Measurements from ENCODE around the gene CDH4.

CDH4 gene

DNA sequence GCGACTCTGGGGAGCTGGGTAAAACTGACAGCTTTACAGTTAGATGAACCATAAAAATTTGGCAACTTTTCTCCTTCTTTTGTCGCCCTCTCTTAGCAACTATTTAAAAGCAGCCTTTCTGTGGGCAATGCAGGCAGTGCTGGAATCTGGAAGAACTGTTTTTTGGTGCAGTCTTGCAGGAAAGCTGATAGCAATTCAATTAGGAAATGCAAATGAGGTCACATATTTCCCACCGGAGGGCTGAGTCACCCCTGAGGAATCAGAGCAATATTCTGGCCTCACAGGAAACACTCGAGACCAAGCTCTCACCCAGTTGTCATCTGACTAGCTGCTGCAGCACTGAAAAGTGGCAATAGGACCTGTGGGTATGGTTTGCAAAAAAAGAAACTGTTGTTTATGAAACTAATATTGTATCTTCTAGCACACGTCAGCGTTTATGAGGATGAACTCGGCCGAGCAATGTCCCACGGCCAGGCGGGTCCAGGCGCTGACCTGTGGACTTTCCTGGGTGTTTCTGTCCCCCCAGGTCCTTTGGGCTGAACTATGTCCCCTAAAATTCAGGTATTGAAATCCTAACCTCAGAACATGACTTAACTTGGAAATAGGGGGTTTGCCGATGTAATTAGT is 501.4 kb downstream of the CDH4 start:
- no peaks in the 10 kb centered on the region for H3K36me3 ChIP-seq (ENCODE audit: control insufficient read depth, insufficient read depth, low read length)
- no peaks in the 10 kb centered on the region for H3K27me3 ChIP-seq (ENCODE audit: control insufficient read depth, insufficient read depth, low read length)
- no peak overlapping the region for H3K4me3 ChIP-seq (ENCODE audit: low read depth, low read length)
- no peak overlapping the region for H3K9ac ChIP-seq (ENCODE audit: low read length)
- H3K27ac ChIP-seq (ENCODE audit: low read depth, low read length) = peak overlapping the region; percentile 28; the same call in 1 of the 2 replicates
- peaks cover 3% of the 10 kb centered on the region; the same call in 1 of the 2 replicates for H3K9me3 ChIP-seq (ENCODE audit: control insufficient read depth, insufficient read depth, low read depth, low read length)
- H3K4me1 ChIP-seq (ENCODE audit: control insufficient read depth, insufficient read depth, low read length) = peaks cover 16% of the 10 kb centered on the region

DNA sequence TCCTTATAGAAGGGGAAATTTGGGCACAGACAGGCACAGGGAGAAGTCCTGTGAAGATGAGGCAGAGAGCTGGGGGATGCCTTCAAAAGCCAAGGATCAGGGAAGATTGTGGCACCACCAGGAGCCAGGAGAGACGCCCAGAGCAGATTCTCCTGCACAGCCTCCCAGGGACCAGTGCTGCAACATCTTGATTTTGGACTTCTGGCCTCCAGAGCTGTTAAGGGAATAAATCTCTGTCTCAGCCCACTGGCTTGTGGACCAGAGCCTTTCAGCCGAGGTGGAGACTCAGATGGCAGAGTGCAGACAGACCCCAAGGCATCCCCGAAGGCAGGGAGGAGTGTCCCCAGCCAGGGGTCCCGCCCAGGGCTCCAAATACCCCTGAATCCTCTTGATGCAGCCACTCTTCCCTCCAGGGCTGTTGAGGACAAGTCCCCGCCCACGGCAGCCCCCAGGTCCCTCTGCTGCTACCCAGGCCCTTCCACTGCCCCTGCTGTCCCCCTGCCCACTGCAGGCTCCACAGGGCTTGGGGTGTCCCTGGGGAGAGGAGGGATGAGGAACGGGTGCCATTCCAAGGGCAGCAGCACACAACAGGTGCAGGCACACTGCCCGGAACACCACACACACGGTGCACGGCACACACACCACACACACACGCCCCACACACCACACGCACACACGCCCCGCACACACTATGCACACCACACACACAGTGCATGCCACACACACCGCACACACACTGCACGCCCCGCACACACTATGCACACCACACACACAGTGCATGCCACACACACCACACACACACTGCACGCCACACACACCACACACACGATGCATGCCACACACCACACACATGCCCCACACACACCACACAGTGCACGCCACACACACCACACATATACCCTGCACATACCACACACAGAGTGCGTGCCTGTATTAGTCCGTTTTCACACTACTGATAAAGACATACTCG is 502.2 kb downstream of the CDH4 start:
- Histone ChIP-seq H3K4me3 (ENCODE audit: low read depth, low read length) (no peak overlapping the region), H3K27ac (ENCODE audit: low read depth, low read length) (peak overlapping the region; percentile 28; the same call in 1 of the 2 replicates), H3K4me1 (ENCODE audit: control insufficient read depth, insufficient read depth, low read length) (peaks cover 16% of the 10 kb centered on the region), H3K9me3 (ENCODE audit: control insufficient read depth, insufficient read depth, low read depth, low read length) (peaks cover 3% of the 10 kb centered on the region; the same call in 1 of the 2 replicates), H3K9ac (ENCODE audit: low read length) (no peak overlapping the region), H3K36me3 (ENCODE audit: control insufficient read depth, insufficient read depth, low read length) (no peaks in the 10 kb centered on the region), H3K27me3 (ENCODE audit: control insufficient read depth, insufficient read depth, low read length) (no peaks in the 10 kb centered on the region)

DNA sequence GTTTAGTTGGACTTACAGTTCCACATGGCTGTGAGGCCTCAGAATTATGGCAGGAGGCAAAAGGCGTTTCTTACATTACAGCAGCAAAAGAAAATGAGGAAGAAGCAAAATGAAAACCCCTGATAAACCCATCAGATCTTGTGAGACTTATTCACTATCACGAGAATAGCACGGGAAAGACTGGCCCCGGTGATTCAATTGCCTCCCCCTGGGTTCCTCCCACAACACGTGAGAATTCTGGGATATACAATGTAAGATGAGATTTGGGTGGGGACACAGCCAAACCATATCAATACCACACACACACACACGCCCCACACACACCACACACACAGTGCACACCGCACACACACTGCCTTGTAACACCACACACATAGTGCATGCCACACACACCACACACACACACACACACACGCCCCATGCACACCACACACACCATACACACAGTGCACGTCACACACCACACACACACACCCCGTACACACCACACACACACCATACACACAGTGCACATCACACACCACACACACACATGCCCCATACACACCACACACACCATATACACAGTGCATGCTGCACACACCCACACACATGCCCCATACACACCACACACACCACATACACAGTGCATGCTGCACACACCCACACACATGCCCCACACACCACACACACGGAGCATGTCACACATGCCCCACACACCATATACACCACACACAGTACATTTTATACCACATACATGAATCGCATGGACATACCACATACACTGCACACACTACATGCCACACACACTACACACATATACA is 503.1 kb downstream of the CDH4 start:
- Histone ChIP-seq H3K9ac (ENCODE audit: low read length) (no peak overlapping the region), H3K36me3 (ENCODE audit: control insufficient read depth, insufficient read depth, low read length) (no peaks in the 10 kb centered on the region), H3K27me3 (ENCODE audit: control insufficient read depth, insufficient read depth, low read length) (no peaks in the 10 kb centered on the region), H3K4me1 (ENCODE audit: control insufficient read depth, insufficient read depth, low read length) (peaks cover 16% of the 10 kb centered on the region), H3K4me3 (ENCODE audit: low read depth, low read length) (no peak overlapping the region), H3K9me3 (ENCODE audit: control insufficient read depth, insufficient read depth, low read depth, low read length) (peaks cover 3% of the 10 kb centered on the region; the same call in 1 of the 2 replicates), H3K27ac (ENCODE audit: low read depth, low read length) (no peak overlapping the region)

DNA sequence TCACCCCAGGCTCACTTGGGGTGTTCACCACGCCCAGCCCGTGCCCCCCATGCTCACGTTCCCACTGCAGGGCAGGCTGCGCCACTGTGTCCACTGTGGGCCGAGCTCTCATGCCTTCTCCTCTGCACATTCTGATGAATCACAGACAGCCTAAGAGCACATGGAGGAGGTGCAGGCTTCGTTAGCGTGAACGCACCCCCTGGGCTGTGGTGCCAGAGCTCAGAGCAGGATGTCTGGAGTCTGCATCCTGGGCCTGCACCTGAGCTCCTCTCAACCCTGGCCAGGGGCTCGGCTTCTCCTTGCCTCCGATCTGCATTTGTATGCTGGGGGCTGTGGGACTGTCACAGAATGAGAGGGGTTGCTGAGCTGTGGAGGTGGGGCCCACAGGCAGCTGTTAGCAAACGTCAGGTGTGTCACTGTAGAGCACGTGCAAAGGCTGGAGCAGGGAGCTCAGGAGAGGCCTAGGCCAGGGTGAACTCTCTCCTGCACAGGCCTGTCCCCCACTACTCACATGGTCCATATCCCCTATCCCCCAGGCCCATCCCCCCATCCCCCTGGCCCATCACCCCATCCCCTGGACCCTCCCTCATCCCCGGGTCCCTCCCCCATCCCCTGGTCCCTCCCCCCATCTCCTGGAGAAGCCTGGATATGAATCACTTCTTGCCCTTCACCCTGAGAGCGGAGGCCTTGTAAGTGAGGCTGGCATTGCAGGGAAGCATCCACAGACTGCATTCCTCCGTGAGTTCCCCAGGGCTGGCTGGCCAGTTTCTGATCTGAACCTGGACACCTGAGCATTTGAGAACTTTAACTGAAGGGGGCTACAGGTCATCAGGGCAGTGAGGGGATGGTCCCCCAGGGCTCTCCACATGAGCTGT is 504.1 kb downstream of the CDH4 start:
- Histone ChIP-seq H3K4me3 (ENCODE audit: low read depth, low read length) (no peak overlapping the region), H3K27me3 (ENCODE audit: control insufficient read depth, insufficient read depth, low read length) (no peaks in the 10 kb centered on the region), H3K27ac (ENCODE audit: low read depth, low read length) (no peak overlapping the region), H3K9me3 (ENCODE audit: control insufficient read depth, insufficient read depth, low read depth, low read length) (peaks cover 3% of the 10 kb centered on the region; the same call in 1 of the 2 replicates), H3K4me1 (ENCODE audit: control insufficient read depth, insufficient read depth, low read length) (peaks cover 16% of the 10 kb centered on the region), H3K9ac (ENCODE audit: low read length) (no peak overlapping the region), H3K36me3 (ENCODE audit: control insufficient read depth, insufficient read depth, low read length) (no peaks in the 10 kb centered on the region)

DNA sequence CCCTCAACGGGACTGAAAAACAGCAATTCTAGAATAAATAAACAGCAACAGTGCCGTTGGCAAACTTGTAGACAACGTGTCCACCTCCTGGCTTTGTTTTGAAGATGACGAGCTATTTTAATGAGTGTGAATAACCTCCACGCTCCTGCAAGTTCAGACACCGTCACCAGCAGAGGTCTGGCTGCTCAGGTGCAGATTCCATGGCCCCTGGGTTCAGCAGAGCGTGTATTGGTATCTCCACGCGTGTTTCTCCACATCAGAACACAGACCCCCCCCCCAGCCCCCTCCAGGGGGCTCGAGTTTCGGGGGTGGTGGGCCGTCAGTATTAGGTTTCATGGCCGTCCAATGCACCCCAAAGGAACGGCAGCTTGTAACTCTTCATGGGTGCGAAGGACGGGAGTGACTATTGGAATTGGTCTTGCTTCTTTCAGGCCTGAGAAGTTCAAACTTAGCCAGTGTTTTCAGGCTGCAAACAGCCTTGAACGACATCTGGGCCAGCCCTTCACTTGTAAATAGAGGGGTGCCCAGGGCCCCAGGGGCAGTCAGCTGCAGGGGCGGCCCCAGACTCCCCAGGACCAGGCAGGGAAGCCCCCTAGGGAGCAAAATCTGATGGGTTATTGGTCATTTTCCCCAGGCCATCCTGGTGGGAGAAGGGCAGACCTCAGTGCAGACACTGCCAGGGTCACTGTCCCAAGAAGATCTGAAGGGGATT is 505.1 kb downstream of the CDH4 start:
- no peaks in the 10 kb centered on the region; the same call in 1 of the 2 replicates for H3K9me3 ChIP-seq (ENCODE audit: control insufficient read depth, insufficient read depth, low read depth, low read length)
- no peak overlapping the region for H3K9ac ChIP-seq (ENCODE audit: low read length)
- H3K27ac ChIP-seq (ENCODE audit: low read depth, low read length) = no peak overlapping the region
- peaks cover 16% of the 10 kb centered on the region for H3K4me1 ChIP-seq (ENCODE audit: control insufficient read depth, insufficient read depth, low read length)
- H3K4me3 ChIP-seq (ENCODE audit: low read depth, low read length) = no peak overlapping the region
- H3K27me3 ChIP-seq (ENCODE audit: control insufficient read depth, insufficient read depth, low read length) = 0 out of 2 replicates have a peak, but pooled peaks cover 5% of the 10 kb centered on the region
- H3K36me3 ChIP-seq (ENCODE audit: control insufficient read depth, insufficient read depth, low read length) = no peaks in the 10 kb centered on the region

DNA sequence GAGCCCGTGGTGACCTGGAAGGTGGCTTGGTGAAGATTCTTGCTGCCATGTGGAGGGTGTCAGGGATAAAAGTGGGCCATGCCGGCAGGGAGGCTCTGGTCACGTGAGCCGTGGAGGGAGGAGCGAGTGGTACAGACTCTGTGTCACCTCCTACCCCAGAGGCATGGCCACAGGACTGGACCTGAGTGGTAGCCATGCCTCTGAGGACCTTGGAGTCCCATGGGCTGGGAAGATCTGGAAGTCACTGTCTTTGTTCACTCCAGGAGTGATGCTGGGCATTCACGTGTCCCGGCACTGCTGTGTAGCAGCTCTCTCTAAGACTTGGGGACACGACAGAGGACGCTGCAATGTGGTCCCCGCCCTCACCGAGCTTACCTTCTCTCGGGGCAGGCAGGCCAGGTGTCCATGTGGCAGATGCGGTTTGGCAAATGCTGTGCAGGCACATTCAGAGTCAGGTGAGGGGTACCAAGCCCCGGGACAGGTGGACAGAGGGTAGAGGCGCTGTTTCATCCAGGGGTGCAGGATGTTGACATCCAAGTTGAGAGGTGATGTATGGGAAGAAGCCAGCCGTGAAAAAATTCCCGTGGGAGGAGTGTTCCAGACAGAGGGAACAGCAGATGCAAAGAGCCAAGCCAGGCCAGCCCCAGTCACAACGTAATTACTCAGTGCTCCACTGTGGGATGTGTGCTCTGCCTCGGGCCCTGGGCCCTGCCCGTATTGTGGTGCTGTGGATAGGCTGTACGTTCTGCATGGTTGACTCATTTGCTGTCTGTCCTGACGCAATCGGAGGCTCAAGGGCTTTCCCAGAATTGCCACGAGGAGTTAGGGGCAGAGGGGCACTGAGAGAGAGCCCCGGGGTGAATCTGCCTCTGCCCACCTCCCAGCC is 505.9 kb downstream of the CDH4 start:
- Histone ChIP-seq H3K4me3 (ENCODE audit: low read depth, low read length) (no peak overlapping the region), H3K36me3 (ENCODE audit: control insufficient read depth, insufficient read depth, low read length) (no peaks in the 10 kb centered on the region), H3K27ac (ENCODE audit: low read depth, low read length) (no peak overlapping the region), H3K9me3 (ENCODE audit: control insufficient read depth, insufficient read depth, low read depth, low read length) (no peaks in the 10 kb centered on the region; the same call in 1 of the 2 replicates), H3K4me1 (ENCODE audit: control insufficient read depth, insufficient read depth, low read length) (peaks cover 15% of the 10 kb centered on the region), H3K27me3 (ENCODE audit: control insufficient read depth, insufficient read depth, low read length) (peaks cover 11% of the 10 kb centered on the region), H3K9ac (ENCODE audit: low read length) (no peak overlapping the region)

DNA sequence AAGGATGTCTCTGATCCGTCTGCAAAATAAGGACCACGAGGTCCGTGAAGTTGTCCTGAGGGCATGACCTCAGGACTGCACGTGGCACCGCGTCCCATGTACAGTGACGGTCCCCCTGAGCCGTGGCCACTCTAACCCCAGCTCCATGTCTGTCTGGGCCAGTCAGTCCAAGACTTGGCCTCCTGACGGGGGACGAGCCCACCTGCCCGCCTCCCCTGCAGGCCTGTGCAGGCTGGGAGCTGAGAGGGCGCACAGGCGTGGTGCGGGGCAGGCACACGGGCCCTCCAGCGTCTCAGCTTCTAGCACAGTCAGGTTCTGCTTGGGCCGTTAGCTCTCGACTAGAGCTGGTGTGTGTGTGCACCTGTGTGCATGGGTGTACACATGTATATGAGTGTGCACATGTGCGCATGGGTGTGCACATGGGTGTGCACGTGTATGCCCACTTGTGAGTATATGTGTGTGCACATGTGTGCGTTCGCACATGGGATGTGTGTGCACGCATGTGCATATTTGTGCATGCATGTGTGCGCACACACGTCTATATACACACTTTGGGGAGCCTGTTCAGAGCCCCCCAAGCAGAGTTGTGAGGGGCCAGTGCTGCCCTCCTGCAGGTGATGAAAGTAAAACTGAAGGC is 506.6 kb downstream of the CDH4 start:
- H3K27ac ChIP-seq (ENCODE audit: low read depth, low read length) = no peak overlapping the region
- H3K4me1 ChIP-seq (ENCODE audit: control insufficient read depth, insufficient read depth, low read length) = peaks cover 8% of the 10 kb centered on the region; the same call in 1 of the 2 replicates
- no peak overlapping the region for H3K4me3 ChIP-seq (ENCODE audit: low read depth, low read length)
- no peak overlapping the region for H3K9ac ChIP-seq (ENCODE audit: low read length)
- H3K9me3 ChIP-seq (ENCODE audit: control insufficient read depth, insufficient read depth, low read depth, low read length) = no peaks in the 10 kb centered on the region; the same call in 1 of the 2 replicates
- H3K36me3 ChIP-seq (ENCODE audit: control insufficient read depth, insufficient read depth, low read length) = no peaks in the 10 kb centered on the region
- peaks cover 16% of the 10 kb centered on the region for H3K27me3 ChIP-seq (ENCODE audit: control insufficient read depth, insufficient read depth, low read length)

DNA sequence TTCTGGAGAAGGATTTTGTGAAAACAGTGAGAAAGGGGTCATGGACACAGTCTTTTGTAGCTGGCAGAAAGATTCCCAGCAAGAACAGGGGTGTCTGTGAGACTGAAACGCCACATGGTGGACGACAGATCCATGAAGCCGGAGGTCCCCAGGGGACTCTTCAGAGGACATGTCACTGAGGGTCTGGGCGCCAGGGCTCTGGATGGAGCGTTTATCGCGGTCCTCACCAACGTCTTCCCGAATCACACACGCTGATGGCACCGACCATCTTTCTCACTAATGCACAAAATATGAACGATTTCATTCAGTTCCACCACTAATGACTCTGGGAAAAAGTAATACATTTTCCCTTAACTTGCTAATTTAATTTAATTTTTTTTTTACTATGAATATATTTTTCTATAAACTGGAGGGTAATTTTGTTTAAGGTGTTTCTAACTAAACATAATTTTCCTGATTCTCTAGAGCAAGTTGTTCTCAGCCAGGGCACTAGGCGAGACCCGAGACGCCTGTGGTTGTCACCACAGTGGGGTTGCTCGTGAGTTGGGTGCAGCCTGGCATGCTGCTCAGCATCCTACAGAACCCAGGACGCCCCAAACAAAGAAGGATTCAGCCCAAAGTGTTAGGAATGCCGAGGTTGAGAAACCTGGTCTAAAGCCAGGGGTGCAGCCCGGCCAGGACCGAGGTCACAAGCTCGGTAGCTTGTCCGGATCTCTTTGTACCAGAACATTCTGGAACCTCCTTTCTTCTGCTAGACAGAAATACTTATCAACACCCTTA is 507.4 kb downstream of the CDH4 start:
- no peaks in the 10 kb centered on the region; the same call in 1 of the 2 replicates for H3K9me3 ChIP-seq (ENCODE audit: control insufficient read depth, insufficient read depth, low read depth, low read length)
- no peak overlapping the region for H3K27ac ChIP-seq (ENCODE audit: low read depth, low read length)
- H3K27me3 ChIP-seq (ENCODE audit: control insufficient read depth, insufficient read depth, low read length) = peaks cover 19% of the 10 kb centered on the region
- H3K4me1 ChIP-seq (ENCODE audit: control insufficient read depth, insufficient read depth, low read length) = peaks cover 6% of the 10 kb centered on the region; the same call in 1 of the 2 replicates
- no peak overlapping the region for H3K9ac ChIP-seq (ENCODE audit: low read length)
- no peak overlapping the region for H3K4me3 ChIP-seq (ENCODE audit: low read depth, low read length)
- H3K36me3 ChIP-seq (ENCODE audit: control insufficient read depth, insufficient read depth, low read length) = no peaks in the 10 kb centered on the region
